K562 (cell line): Measurements from ENCODE around the gene MUC5AC. TPM values are rescaled to one million over a fixed set of nuclear protein-coding genes. Genes with fewer than 3 reads are reported as not detected.

Source experiments
- ARID1B ChIP-seq: fragments of 450-650 bp; IDR thresholded peaks from 2 replicates; pipeline ENCODE4 v1.6.1; 2016; ENCODE audit warnings: antibody characterized with exemption, mild to moderate bottlenecking, inconsistent platforms
- ARID4B ChIP-seq: sonication (generic); formaldehyde crosslinking; IDR thresholded peaks from 2 replicates; pipeline ENCODE4 v1.8.0; 2022; ENCODE audit warnings: mild to moderate bottlenecking, missing genetic modification reagents
- CBFA2T3 ChIP-seq: fragments of 450-650 bp; IDR thresholded peaks from 2 replicates; pipeline ENCODE4 v1.6.1; 2017
- DPF2 ChIP-seq: fragments of 450-650 bp; IDR thresholded peaks from 2 replicates; pipeline ENCODE4 v1.6.1; 2016
- JUN ChIP-seq, 2 experiments: sonication (generic) in 1 of 2; formaldehyde crosslinking in 1 of 2; IDR thresholded peaks; 2 replicates each; pipeline versions ENCODE4 v1.6.1 to v1.8.0; 2012 to 2022; ENCODE audit warnings: borderline replicate concordance in 2 of 2, mild to moderate bottlenecking in 2 of 2, improper control_type of control experiment in 1 of 2, low read depth in 1 of 2, low read length in 1 of 2, missing genetic modification reagents in 1 of 2
- JUND ChIP-seq, 2 experiments: IDR thresholded peaks; 2 replicates in 1 of 2; 3 replicates in 1 of 2; pipeline ENCODE4 v1.6.1; 2011; ENCODE audit warnings: borderline replicate concordance in 2 of 2, low read depth in 2 of 2, low read length in 2 of 2, improper control_type of control experiment in 1 of 2, missing biosample characterization in 1 of 2, missing genetic modification characterization in 1 of 2, missing genetic modification reagents in 1 of 2
- MIER1 ChIP-seq: fragments of 450-650 bp; IDR thresholded peaks from 2 replicates; pipeline ENCODE4 v1.6.1; 2016; ENCODE audit warnings: antibody characterized with exemption, mild to moderate bottlenecking, low read depth
- NFE2 ChIP-seq: IDR thresholded peaks from 2 replicates; pipeline ENCODE4 v1.6.1; 2014; ENCODE audit warnings: antibody characterized with exemption, low read depth
- NFIC ChIP-seq: fragments of 450-650 bp; IDR thresholded peaks from 2 replicates; pipeline ENCODE4 v1.6.1; 2017; ENCODE audit warnings: mild to moderate bottlenecking, inconsistent platforms
- PTBP1 ChIP-seq: fragments of 200-400 bp; formaldehyde crosslinking; IDR thresholded peaks from 2 replicates; pipeline ENCODE4 v1.6.1; 2017; ENCODE audit warnings: low read depth, low read length
- TFAP4 ChIP-seq: sonication (generic); formaldehyde crosslinking; IDR thresholded peaks from 2 replicates; pipeline ENCODE4 v1.8.0; 2022; ENCODE audit warnings: missing genetic modification reagents, mild to moderate bottlenecking, moderate library complexity, borderline replicate concordance
- TRIM24 ChIP-seq, 2 experiments: fragments of 450-650 bp; IDR thresholded peaks; 2 replicates each; pipeline ENCODE4 v1.6.1; 2016
- ZBTB17 ChIP-seq: fragments of 450-650 bp; formaldehyde crosslinking; IDR thresholded peaks from 2 replicates; pipeline ENCODE4 v1.4.0; 2020; ENCODE audit warnings: mild to moderate bottlenecking
- ZFX ChIP-seq: sonication (generic); formaldehyde crosslinking; IDR thresholded peaks from 2 replicates; pipeline ENCODE4 v1.8.0; 2022; ENCODE audit warnings: mild to moderate bottlenecking, missing genetic modification reagents, moderate library complexity
- ZNF316 ChIP-seq: fragments of 450-650 bp; IDR thresholded peaks from 2 replicates; pipeline ENCODE4 v1.6.1; 2016
- ZNF444 ChIP-seq: fragments of 250-450 bp; sonication (Bioruptor Pico); IDR thresholded peaks from 2 replicates; pipeline ENCODE4 v1.4.0; 2020; ENCODE audit warnings: mild to moderate bottlenecking, moderate library complexity
- ZNF586 ChIP-seq: fragments of 450-650 bp; formaldehyde crosslinking; conservative IDR thresholded peaks from 2 replicates; pipeline ENCODE4 v1.4.0; 2020; ENCODE audit warnings: mild to moderate bottlenecking, moderate library complexity
- polyA plus RNA-seq, 8 experiments: library from polyadenylated mRNA; depleted of rRNA in 4 of 8; stranded (reverse) in 5 of 8; unstranded in 3 of 8; fragments of >200 nt; fragmentation: Nextera tagmentation in 2 of 8; fragmentation: Illumina TruSeq in 1 of 8; extraction: Ambion mirVana in 2 of 8; extraction: Trizol in 1 of 8; gene quantifications; 2 replicates each; pipeline versions ENCODE4 v1.2.1 to v1.2.3, GENCODE V29; 2011 to 2014; ENCODE audit warnings: inconsistent platforms in 1 of 8, missing spikeins in 1 of 8
- total RNA-seq, 7 experiments: library from RNA; depleted of rRNA in 6 of 7; stranded (reverse); fragments of >200 nt in 6 of 7; fragmentation: Illumina TruSeq in 2 of 7; extraction: Trizol in 2 of 7; gene quantifications; 2 replicates each; pipeline versions ENCODE4 v1.2.1 to v1.2.3, GENCODE V29; 2011 to 2021; ENCODE audit warnings: low replicate concordance in 1 of 7
- TF ChIP-seq, protein P1 (sequence below), 2 experiments: fragments of 450-650 bp in 1 of 2; sonication (generic) in 1 of 2; formaldehyde crosslinking in 1 of 2; IDR thresholded peaks in 1 of 2; conservative IDR thresholded peaks in 1 of 2; 2 replicates each; pipeline versions ENCODE4 v1.6.1 to v1.8.1; 2016 to 2023; ENCODE audit warnings: mild to moderate bottlenecking in 2 of 2, moderate library complexity in 2 of 2, inconsistent platforms in 1 of 2, missing genetic modification reagents in 1 of 2
- TF ChIP-seq, protein P2 (sequence below): fragments of 450-650 bp; IDR thresholded peaks from 2 replicates; pipeline ENCODE4 v1.6.1; 2017; ENCODE audit warnings: mild to moderate bottlenecking, moderate library complexity
- TF ChIP-seq, protein P3 (sequence below): sonication (generic); formaldehyde crosslinking; IDR thresholded peaks from 2 replicates; pipeline ENCODE4 v1.9.0; 2022; ENCODE audit warnings: mild to moderate bottlenecking, missing genetic modification reagents

MUC5AC gene
- total and polyA plus RNA-seq, 9 of the 15 experiments (the other 6 are each of a cell fraction or from before 2014, with no cell fraction given) = not detected

- TF ChIP-seq ARID4B (CRISPR knock-in tag) = no peak
- no peak for TF ChIP-seq ZNF586
- peak; percentile 62; the same call in 1 of the 2 replicates for TF ChIP-seq ARID1B
- TF ChIP-seq CBFA2T3 = 0 out of 2 replicates have a peak, but pooled peaks have one; percentile 10
- peak; percentile 65; the same call in 1 of the 2 replicates for TF ChIP-seq ZNF316
- peak; percentile 88 for TF ChIP-seq JUN (IDR thresholded peaks at IDR 0.05; ENCODE audit: borderline replicate concordance, low read depth, low read length)
- no peak for TF ChIP-seq JUN (CRISPR knock-in tag; IDR thresholded peaks at IDR 0.05; ENCODE audit: borderline replicate concordance)
- TF ChIP-seq MIER1 = no peak
- TF ChIP-seq ZFX = no peak
- 0 out of 4 replicates have a peak, but pooled peaks of 1 of the 2 experiments have one; percentile 28 for TF ChIP-seq TRIM24 (IDR thresholded peaks at IDR 0.05)
- TF ChIP-seq DPF2 = peak; percentile 48; the same call in 1 of the 2 replicates
- TF ChIP-seq ZNF444 (CRISPR knock-in tag) = no peak
- TF ChIP-seq, protein P1, sequence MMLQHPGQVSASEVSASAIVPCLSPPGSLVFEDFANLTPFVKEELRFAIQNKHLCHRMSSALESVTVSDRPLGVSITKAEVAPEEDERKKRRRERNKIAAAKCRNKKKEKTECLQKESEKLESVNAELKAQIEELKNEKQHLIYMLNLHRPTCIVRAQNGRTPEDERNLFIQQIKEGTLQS (IDR thresholded peaks at IDR 0.05) = peak; percentile 88
- TF ChIP-seq, protein P1 (CRISPR knock-in tag; conservative IDR thresholded peaks at IDR 0.05) = no peak
- no peak for TF ChIP-seq ZBTB17
- TF ChIP-seq TFAP4 (CRISPR knock-in tag) = 0 out of 2 replicates have a peak, but pooled peaks have one; percentile 38
- peak; percentile 60 for TF ChIP-seq NFIC
- TF ChIP-seq, protein P2, sequence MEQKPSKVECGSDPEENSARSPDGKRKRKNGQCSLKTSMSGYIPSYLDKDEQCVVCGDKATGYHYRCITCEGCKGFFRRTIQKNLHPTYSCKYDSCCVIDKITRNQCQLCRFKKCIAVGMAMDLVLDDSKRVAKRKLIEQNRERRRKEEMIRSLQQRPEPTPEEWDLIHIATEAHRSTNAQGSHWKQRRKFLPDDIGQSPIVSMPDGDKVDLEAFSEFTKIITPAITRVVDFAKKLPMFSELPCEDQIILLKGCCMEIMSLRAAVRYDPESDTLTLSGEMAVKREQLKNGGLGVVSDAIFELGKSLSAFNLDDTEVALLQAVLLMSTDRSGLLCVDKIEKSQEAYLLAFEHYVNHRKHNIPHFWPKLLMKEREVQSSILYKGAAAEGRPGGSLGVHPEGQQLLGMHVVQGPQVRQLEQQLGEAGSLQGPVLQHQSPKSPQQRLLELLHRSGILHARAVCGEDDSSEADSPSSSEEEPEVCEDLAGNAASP = no peak
- TF ChIP-seq NFE2 = peak; percentile 22; the same call in 1 of the 2 replicates
- TF ChIP-seq PTBP1 = no peak
- peak; percentile 87 for TF ChIP-seq JUND (IDR thresholded peaks at IDR 0.05; ENCODE audit: borderline replicate concordance, low read depth, low read length)
- peak; percentile 64; the same call in 2 of the 3 replicates for TF ChIP-seq JUND (tag; IDR thresholded peaks at IDR 0.05; ENCODE audit: borderline replicate concordance, low read depth, low read length)
- TF ChIP-seq, protein P3, sequence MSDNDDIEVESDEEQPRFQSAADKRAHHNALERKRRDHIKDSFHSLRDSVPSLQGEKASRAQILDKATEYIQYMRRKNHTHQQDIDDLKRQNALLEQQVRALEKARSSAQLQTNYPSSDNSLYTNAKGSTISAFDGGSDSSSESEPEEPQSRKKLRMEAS (CRISPR knock-in tag) = 0 out of 2 replicates have a peak, but pooled peaks have one; percentile 1
Measured at GRCh38 chr11:1153951-1154493, 3.7 kb upstream of the MUC5AC start (continued).
